Lung (tissue), 13 donors: ENCODE results near the gene CENPC. TPM values are rescaled to one million over a fixed set of nuclear protein-coding genes. Genes with fewer than 3 reads are reported as not detected.

Experiments
- ATAC-seq: fragments of 200-7000 bp; cut with Tn5 transposase; one replicate; pipeline ENCODE4 v1.9.1; 2020; ENCODE audit warnings: moderate number of reproducible peaks; ENCODE audit not compliant: insufficient read depth, low FRiP score
- DNase-seq, 3 donors: peaks; one replicate each; pipeline ENCODE4 v3.0.0-alpha.2; 2013 to 2017
- H3K27ac ChIP-seq, 2 donors: one replicate each; pipeline ENCODE4 v1.5.1; 2013; ENCODE audit warnings: mild to moderate bottlenecking in 2 of 2, moderate library complexity in 2 of 2, control low read depth in 1 of 2, inconsistent platforms in 1 of 2, low read depth in 1 of 2, low read length in 1 of 2
- H3K27me3 ChIP-seq, 3 donors: one replicate each; pipeline ENCODE4 v1.5.1; 2013; ENCODE audit warnings: low read length in 2 of 3; ENCODE audit not compliant: control insufficient read depth in 3 of 3, insufficient read depth in 3 of 3
- H3K36me3 ChIP-seq, 4 donors: one replicate each; pipeline ENCODE4 v1.5.1; 2013; ENCODE audit warnings: low read length in 4 of 4, mild to moderate bottlenecking in 1 of 4, moderate library complexity in 1 of 4; ENCODE audit not compliant: control insufficient read depth in 4 of 4, insufficient read depth in 4 of 4
- H3K4me1 ChIP-seq, 5 donors: one replicate each; pipeline ENCODE4 v1.5.1; 2013; ENCODE audit warnings: low read length in 5 of 5, mild to moderate bottlenecking in 2 of 5, moderate library complexity in 1 of 5; ENCODE audit not compliant: control insufficient read depth in 5 of 5, insufficient read depth in 5 of 5
- H3K4me3 ChIP-seq: one replicate; pipeline ENCODE4 v1.5.1; 2013; ENCODE audit warnings: mild to moderate bottlenecking, control low read depth, moderate library complexity
- H3K9ac ChIP-seq, 2 donors: one replicate each; pipeline ENCODE4 v1.5.1; 2013; ENCODE audit warnings: low read length in 2 of 2, control low read depth in 1 of 2; ENCODE audit not compliant: insufficient read depth in 1 of 2
- H3K9me3 ChIP-seq, 4 donors: one replicate each; pipeline ENCODE4 v1.5.1; 2013; ENCODE audit warnings: low read length in 3 of 4, mild to moderate bottlenecking in 1 of 4, moderate library complexity in 1 of 4; ENCODE audit not compliant: control insufficient read depth in 4 of 4, insufficient read depth in 3 of 4
- WGBS, 2 donors: extraction: QIAGEN DNeasy Blood & Tissue Kit; methylation state at CpG; one replicate each; pipeline ENCODE4 v1.1.7; 2013; 5-methylcytosine and 5-hydroxymethylcytosine counted together
- polyA plus RNA-seq, 2 donors: library from polyadenylated mRNA; stranded (reverse); fragments of 200-250 nt; gene quantifications; one replicate each; pipeline ENCODE4 v1.2.1, GENCODE V29; 2013
- small RNA-seq: library from RNA; depleted of rRNA; stranded (forward); fragments of <200 nt; gene quantifications from one replicate; pipeline ENCODE3, GENCODE V24; 2014; ENCODE audit warnings: low replicate concordance
- total RNA-seq, 2 donors: library from RNA; depleted of rRNA in 1 of 2; stranded (reverse); fragments of >200 nt in 1 of 2; gene quantifications; one replicate each; pipeline ENCODE4 v1.2.1, GENCODE V29; 2014 to 2021
- TF ChIP-seq, protein P1 (sequence below): IDR thresholded peaks from 2 replicates; pipeline ENCODE4 v1.5.1; 2012; ENCODE audit warnings: mild to moderate bottlenecking; ENCODE audit errors: control extremely low read depth, extremely low read depth
- donor health status: control.
- donor health status: control.
- donor health status: Bipolar disorder and iron deficiency.
- donor health status: healthy.
- donor health status: DM: yes; HTN: yes; CAD: no.

Gene CENPC
- total and polyA plus RNA-seq, 4 donors = 4.2 to 57.1 (median 9.8) TPM

- Histone ChIP-seq H3K36me3 (peaks cover 0 to 3% (median 0%) of the 10 kb centered on the region in 4 donors), H3K9me3 (no peaks in the 10 kb centered on the region), H3K9ac (no peak overlapping the region), H3K4me1 (no peaks in the 10 kb centered on the region), H3K27ac (no peak overlapping the region), H3K27me3 (no peaks in the 10 kb centered on the region), H3K4me3 (no peak overlapping the region)
- WGBS, 2 donors = 38 to 89% methylated on average over 1 of the region's 1 CpG
- DNase-seq (no peak), ATAC-seq (no peak)
- TF ChIP-seq, protein P1, sequence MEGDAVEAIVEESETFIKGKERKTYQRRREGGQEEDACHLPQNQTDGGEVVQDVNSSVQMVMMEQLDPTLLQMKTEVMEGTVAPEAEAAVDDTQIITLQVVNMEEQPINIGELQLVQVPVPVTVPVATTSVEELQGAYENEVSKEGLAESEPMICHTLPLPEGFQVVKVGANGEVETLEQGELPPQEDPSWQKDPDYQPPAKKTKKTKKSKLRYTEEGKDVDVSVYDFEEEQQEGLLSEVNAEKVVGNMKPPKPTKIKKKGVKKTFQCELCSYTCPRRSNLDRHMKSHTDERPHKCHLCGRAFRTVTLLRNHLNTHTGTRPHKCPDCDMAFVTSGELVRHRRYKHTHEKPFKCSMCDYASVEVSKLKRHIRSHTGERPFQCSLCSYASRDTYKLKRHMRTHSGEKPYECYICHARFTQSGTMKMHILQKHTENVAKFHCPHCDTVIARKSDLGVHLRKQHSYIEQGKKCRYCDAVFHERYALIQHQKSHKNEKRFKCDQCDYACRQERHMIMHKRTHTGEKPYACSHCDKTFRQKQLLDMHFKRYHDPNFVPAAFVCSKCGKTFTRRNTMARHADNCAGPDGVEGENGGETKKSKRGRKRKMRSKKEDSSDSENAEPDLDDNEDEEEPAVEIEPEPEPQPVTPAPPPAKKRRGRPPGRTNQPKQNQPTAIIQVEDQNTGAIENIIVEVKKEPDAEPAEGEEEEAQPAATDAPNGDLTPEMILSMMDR = no peak
Observed at GRCh38 chr4:67430989-67431388, 114.3 kb downstream of the CENPC start.

GRCh38 chr4:67428819-67429218 is 116.5 kb downstream of the CENPC start:
- Histone ChIP-seq H3K36me3 (peaks cover 0 to 3% (median 0%) of the 10 kb centered on the region in 4 donors), H3K4me1 (no peaks in the 10 kb centered on the region), H3K27ac (no peak overlapping the region), H3K9ac (no peak overlapping the region), H3K9me3 (no peaks in the 10 kb centered on the region), H3K4me3 (no peak overlapping the region), H3K27me3 (no peaks in the 10 kb centered on the region)
- 84 to 89% methylated on average over 2 of the region's 2 CpGs for WGBS, 2 donors
- ATAC-seq (no peak), DNase-seq (no peak)
- TF ChIP-seq, protein P1 = no peak

Small RNA genes lying within 50 kb of the gene (small RNA-seq; reads per million reads assigned to genes)
- gene RNA5SP527 (not detected), gene RNU1-63P (not detected)

Other genes with a start within 250 kb of the CENPC start
- gene STAP1, start 13.2 kb upstream of the CENPC start, total RNA-seq = 1 to 10 TPM in 1 of 2 donors, under 1 TPM in 1; 0.49 to 2.4 TPM
- under 1 TPM; 0.39 to 0.63 TPM for gene STAP1, start 13.2 kb upstream of the CENPC start, polyA plus RNA-seq
- 10 to 100 TPM; 42.0 to 67.0 TPM for gene UBA6, start 155.7 kb upstream of the CENPC start, total RNA-seq
- 10 to 100 TPM in 1 of 2 donors, 1 to 10 TPM in 1; 6.4 to 14.0 TPM for gene UBA6, start 155.7 kb upstream of the CENPC start, polyA plus RNA-seq
- not detected for gene GNRHR, start 208.9 kb upstream of the CENPC start, total RNA-seq
- not detected for gene GNRHR, start 208.9 kb upstream of the CENPC start, polyA plus RNA-seq